Measurements from ENCODE around the gene APOC1.
"Not testable (repeated sequence)": the region's sequence is repeated elsewhere in the genome, so short reads cannot be mapped to it uniquely, and the experiment has no call there.

Gene APOC1

DNA sequence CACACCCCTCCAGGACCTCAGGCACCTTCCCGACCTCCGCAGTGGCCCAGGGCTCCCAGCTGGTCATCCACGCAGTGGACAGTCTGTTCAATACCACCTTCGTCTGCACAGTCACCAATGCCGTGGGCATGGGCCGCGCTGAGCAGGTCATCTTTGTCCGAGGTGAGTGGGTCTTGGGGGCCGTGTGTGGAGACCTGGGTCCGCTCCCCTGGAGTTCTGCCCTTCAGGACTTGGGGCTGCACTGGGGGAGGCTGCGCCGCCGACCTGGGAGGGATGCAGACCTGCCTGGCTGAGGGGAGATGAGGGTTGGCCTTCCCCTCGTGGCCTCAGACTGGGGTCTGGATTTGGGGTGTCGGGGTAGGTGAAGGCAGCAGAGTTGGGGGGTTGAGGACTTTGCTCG is 40.1 kb upstream of the APOC1 start:
- H3K27ac ChIP-seq = no peak overlapping the region
- TF ChIP-seq, protein P1, sequence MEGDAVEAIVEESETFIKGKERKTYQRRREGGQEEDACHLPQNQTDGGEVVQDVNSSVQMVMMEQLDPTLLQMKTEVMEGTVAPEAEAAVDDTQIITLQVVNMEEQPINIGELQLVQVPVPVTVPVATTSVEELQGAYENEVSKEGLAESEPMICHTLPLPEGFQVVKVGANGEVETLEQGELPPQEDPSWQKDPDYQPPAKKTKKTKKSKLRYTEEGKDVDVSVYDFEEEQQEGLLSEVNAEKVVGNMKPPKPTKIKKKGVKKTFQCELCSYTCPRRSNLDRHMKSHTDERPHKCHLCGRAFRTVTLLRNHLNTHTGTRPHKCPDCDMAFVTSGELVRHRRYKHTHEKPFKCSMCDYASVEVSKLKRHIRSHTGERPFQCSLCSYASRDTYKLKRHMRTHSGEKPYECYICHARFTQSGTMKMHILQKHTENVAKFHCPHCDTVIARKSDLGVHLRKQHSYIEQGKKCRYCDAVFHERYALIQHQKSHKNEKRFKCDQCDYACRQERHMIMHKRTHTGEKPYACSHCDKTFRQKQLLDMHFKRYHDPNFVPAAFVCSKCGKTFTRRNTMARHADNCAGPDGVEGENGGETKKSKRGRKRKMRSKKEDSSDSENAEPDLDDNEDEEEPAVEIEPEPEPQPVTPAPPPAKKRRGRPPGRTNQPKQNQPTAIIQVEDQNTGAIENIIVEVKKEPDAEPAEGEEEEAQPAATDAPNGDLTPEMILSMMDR (conservative IDR thresholded peaks at IDR 0.05) = no peak

GRCh38 chr19:44875666-44876451 is 38.5 kb upstream of the APOC1 start:
- TF ChIP-seq, protein P1 (conservative IDR thresholded peaks at IDR 0.05) = no peak
- no peak overlapping the region; the same call in 1 of the 2 replicates for H3K27ac ChIP-seq

DNA sequence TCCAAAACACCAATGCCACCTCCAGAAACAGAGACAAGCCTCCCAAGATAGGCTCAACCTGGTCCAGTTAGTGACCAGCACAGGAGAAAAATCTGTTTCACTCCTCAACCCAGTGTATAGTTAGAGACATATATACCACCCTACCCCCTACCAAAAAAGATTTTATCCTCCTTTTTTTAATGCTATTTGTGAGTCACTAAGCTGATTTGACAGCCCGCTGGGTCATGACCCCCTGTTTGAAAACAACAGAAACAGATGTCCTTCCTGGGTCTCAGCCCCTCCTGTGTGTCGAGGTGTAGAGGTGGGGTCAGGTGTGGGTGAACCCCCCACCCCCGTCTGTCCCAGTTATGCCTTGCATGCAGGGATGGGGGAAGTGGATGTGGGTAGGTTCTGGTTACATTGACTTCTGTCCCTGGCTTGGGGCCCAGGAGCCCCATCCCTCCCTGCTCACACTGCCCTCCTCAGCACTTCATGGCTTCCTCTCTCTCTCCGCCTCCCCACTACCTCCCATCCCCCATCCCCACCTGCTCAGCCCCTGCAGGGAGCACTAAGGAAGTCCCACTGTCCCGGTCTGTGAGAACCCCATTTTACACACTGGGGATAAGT is 37.4 kb upstream of the APOC1 start:
- H3K27ac ChIP-seq = peak overlapping the region; percentile 68
- TF ChIP-seq, protein P1 (conservative IDR thresholded peaks at IDR 0.05) = no peak

DNA sequence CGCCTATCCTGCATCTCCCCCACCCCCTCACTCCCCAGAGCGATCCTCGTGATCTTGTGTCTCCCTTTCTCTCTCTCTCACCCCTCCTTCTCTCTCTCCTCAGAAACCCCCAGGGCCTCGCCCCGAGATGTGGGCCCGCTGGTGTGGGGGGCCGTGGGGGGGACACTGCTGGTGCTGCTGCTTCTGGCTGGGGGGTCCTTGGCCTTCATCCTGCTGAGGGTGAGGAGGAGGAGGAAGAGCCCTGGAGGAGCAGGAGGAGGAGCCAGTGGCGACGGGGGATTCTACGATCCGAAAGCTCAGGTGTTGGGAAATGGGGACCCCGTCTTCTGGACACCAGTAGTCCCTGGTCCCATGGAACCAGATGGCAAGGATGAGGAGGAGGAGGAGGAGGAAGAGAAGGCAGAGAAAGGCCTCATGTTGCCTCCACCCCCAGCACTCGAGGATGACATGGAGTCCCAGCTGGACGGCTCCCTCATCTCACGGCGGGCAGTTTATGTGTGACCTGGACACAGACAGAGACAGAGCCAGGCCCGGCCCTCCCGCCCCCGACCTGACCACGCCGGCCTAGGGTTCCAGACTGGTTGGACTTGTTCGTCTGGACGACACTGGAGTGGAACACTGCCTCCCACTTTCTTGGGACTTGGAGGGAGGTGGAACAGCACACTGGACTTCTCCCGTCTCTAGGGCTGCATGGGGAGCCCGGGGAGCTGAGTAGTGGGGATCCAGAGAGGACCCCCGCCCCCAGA is 36.1 kb upstream of the APOC1 start:
- H3K27ac ChIP-seq = peak overlapping the region; percentile 68
- TF ChIP-seq, protein P1 (conservative IDR thresholded peaks at IDR 0.05) = no peak

DNA sequence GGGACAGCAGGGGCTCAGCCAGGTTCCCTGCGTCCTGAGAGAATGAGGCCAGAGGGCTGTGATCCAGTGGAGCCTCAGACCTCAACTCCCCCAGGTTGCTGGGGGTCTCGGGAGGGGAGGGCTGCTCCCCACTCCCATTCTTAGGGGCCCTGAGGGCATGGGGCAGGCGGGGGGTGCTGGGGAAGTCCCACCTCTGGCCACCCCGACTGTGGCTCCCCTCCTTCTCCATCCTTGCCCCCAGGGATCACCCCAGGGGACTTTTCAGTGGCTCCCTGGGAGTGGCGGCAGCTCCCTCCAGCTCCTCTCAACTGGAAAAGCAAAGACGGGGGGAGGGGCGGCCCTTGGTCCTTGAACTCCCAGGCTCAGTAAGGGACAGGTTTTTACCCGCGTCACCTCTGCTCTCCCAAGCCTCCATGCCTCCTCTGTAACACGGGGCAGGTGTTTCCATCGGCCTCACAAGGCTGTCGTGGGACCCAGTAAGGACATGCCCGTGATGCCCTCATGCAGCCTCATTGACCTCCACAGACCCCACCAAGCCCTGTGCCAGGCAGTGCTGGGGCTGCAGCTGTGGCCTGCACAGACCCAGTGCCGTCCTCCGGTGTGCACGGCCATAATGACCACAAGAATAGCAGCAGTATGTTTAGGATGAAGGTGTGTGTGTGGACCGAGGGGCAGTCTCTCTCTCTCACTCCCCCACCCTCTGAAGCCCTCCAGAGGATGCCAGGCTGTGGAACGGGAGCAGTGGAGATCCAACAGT is 34.9 kb upstream of the APOC1 start:
- H3K27ac ChIP-seq = peak overlapping the region; percentile 68; the same call in 1 of the 2 replicates
- TF ChIP-seq, protein P1 (conservative IDR thresholded peaks at IDR 0.05) = no peak

- H3K27ac ChIP-seq = no peak overlapping the region
- TF ChIP-seq, protein P1 (conservative IDR thresholded peaks at IDR 0.05) = no peak
Measured at GRCh38 chr19:44882063-44882462, 32.3 kb upstream of the APOC1 start.

GRCh38 chr19:44882619-44883397 is 31.6 kb upstream of the APOC1 start:
- not testable (repeated sequence) for H3K27ac ChIP-seq

Measured in VCaP (cell line).